GM18867 (cell line): ENCODE measurements around the gene IFTAP.
"Not testable (repeated sequence)": the region's sequence is repeated elsewhere in the genome, so short reads cannot be mapped to it uniquely, and the experiment has no call there.

Experiments used
- ATAC-seq: cut with Tn5 transposase; IDR thresholded peaks from one replicate; pipeline ENCODE4 v1.9.1; 2021; ENCODE audit warnings: mild to moderate bottlenecking, moderate library complexity; ENCODE audit not compliant: unreplicated experiment

Gene IFTAP, protein sequence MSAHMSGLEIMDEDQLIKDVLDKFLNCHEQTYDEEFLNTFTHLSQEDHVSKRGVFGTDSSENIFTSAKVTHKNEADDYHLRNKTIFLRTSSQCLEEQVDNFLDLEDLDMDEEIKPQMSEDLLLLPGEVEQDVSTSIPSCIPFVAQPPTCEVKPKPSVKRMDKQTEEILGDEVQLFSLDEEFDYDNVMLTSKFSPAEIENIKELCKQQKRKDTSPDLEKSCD

DNA sequence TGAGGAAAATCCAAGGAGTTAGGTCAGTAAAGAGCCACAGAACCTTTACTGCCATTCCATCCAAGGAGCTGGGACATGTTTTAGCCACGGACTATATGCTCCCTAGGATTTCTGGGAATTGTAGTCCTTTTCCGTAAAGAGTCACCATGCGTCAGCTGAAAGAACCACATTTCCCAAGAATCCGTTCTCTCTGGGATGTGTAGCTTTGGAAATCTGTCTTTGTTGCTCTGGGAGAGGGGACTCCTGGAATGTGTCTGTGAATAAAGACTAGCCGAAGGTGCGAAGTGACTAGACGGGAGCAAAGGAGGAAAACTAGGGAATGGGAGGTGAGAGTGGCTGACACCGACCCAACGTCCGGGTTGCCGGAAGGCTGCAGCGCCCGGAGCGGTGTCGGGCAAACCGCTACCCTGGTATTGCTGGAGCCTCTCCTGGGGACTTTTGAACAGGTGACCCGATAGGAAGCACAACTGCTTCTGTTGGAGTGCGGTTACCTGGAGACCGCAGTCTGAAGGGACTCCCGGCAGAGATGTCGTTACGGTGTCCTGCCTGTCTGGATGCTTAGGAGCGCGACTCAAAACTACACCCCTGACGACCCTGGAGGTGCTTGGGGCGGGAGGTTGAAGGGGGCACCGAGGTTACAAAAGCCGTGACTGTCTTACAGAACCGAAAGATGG is at the start of gene IFTAP:
TSS of gene IFTAP (plus strand) at position 187 of the 674 bp plus-strand sequence. CDS start 15,602 bp downstream, outside the sequence.
- ATAC-seq: peak; percentile 65

DNA sequence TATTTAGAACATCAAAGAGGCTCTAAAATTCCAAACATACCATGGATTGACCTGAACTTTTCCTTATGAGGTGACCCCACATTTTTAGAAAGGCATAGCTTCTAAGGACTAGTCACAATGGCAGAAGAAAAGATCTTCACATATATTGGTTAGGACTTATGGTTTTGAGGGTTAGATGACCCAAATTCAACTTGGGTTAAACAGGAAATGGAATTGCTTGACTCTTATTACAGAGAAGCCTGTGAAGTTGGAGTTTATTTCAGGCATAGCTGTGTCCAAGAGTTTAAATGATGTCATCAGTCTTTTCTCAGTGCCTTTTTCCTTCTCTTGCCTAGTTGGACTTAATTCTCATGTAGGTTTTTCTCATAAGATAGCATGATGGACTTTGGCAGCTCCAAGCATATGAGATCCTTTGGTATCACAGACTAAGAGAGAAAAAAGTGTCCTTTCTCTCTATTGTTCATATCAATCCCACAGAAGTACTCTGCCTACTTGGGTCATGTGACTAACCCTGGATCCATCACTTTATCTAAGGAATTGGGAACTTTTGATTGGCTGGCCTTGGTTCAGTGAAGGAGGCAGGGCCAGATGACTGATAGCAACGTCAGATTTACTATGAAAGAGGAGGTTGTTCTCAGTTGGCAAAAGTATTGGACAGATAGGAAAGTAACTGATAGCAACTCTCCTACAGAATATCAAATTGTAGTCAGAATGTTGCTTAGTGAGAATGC is 43.8 kb upstream of the IFTAP start:
- ATAC-seq: no peak

DNA sequence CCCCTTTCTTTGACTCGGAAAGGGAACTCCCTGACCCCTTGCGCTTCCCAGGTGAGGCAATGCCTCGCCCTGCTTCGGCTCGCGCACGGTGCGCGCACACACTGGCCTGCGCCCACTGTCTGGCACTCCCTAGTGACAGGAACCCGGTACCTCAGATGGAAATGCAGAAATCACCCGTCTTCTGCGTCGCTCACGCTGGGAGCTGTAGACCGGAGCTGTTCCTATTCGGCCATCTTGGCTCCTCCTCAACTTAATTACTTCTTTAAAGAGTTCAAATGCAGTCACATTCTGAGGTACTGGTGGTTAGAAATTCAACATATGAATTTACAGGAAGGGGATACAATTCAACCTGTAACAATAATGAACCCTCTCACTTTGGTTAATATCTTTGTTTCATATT is 36.9 kb upstream of the IFTAP start:
- not testable (repeated sequence) for ATAC-seq

DNA sequence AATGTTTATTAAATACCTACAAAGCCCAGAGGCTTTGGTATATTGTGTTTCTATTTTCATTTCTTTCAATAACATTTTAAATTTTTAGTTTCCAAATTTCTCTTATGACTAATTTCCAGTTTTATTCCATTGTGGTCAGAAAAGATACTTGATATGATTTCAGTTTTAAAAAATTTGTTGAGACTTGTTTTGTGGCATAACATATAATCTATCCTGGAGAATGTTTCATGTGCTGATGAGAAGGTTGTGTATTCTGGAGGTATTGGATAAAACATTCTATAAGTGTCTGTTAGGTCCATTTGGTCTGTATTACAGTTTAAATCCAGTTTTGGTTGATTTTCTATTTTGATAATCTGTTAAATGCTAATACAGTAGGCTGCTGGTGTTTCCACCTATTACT is 36.3 kb upstream of the IFTAP start:
- ATAC-seq: no peak

DNA sequence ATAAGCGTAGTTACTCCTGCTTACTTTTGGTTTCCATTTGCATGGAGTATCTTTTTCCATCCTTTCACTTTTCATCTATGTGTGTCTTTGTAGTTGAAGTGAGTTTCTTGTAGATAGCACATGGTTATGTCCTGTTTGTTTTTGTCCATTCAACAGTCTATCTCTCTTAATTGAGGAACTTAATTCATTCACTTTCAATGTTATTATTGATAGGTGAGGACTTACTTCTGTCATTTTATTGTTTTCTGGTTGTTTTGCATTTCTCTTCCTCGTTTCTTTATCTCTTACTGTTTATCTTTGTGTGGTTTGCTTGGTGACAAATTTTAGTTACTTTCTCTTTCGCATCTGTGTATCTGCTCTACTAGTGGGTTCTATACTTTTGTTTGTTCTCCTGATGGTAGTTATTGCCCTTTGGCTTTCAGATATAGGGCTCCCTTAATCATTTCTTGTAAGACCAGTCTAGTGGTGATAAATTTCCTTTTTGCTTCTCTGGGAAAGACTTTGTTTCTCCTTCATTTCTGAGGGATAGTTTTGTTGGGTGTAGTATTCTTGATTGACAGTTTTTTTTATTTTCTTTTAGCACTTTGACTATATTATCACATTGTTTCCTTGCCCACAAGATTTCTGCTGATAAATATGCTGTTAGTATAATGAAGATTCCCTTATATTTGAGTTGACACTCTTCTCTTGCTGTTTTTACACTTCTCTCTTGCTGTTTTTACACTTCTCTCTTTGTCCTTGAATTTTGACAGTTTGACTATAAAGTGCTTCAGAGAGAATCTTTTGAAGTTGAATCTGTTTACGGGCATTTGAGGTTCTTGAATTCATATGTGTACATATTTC is 35.5 kb upstream of the IFTAP start:
- peak; percentile 99 for ATAC-seq

DNA sequence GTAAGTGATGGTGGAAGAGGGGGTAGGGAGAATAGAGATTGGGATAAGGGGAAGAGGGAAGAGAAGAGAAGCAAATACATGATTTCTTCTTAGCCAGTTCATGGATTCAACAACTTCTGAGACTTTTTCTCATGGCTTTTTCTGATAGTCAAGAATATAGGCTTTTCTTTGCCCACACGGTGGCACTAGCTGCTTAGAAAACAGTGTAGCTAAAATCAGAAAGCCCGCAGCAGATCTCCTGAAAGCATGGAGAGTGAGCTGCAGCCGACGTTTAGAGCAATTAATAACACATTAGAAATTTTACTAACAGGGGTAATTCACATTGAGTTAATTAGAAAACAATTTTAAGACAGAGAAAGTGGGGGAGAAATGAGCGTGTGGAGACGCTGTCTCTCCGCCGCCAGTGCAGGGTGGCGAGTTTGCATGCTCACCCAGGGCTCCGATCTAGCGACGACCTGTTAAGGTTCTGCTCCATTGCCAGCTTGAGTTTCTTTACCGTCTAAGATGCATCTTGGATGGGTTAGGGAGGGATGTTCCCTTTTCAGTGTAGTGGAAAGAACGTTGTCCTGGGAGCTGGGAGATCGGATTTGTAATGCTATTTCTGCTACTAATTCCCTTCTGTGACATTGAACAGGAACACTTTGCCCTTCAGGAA is 29.8 kb upstream of the IFTAP start:
- ATAC-seq: peak; percentile 68

DNA sequence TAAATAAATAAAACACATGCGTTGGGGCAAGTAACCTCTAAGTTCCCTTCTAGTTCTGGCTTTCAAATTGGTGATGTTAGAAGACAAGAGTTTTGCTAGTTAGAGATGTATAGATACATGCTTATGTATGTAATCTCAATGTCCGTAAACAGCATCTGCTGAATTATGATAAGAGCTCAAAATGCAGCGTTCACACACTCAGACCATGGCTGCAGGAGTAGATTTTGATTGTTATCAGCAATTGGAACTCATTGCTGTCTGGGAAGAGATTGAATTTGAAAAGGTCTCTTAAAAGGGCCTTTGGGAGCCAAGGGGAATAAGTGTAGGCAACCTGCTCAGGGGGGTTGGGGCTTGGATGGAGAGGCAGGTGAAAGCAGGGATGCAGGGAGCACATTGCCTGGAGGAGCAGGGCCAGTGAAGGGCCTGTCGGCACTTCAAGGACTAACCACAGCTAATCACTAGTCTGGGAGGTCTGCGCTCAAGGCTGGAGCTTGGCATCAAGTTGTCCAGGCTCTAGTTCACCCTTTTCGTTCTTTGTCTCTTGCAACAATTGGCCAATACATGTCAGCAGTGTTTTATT is 29.2 kb upstream of the IFTAP start:
- ATAC-seq: no peak

DNA sequence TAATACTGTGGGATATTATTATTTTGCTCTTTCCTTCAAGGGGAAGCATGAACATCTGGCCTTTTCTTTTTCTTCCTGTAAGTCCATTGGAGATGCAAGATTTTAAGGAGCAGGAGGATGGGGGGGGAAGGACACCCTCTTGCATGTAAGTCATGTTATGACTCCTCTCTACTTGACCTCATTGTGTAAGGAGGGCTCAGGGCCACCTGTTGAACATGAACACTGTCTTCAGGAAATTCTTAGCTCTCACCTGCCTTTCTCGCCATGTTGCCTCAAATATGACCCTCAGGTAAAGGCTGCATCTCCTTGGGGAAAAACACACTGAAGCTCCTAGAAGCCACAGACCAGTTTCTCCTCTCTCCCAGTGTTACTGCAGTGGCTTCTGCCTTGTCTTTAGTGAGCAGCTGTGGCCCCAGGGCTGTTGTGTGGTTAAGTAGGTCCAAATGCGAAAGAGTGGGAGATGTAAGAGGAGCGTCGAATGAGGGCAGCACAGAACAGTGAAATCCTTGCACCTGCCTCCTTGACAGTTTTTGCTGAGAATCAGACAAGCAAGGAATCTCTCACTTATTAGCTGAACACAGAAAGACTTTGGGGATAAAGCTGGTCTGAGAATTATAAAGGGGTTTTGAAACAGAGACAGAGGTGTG is 27.8 kb upstream of the IFTAP start:
- ATAC-seq: no peak

DNA sequence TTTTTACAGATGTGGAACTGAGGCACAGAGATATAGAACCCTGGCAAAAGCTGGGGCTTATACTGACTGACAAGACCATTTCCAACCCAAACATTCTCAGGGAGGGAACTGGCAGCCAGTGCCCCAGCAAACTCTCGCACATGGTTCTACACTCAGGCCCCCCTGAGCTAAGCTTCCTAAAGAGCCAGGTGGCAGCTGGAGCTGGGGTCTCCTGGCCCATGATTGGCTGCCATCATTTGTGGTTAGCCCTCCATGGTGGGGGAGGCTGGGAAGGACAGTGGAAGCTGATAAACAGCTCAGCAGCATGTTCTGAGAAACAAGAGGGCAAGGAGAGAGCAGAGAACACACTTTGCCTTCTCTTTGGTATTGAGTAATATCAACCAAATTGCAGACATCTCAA is 26.6 kb upstream of the IFTAP start, which contains the start of gene RAG1:
TSS of gene RAG1 (plus strand) at position 314 of the 400 bp plus-strand sequence. CDS start 5,298 bp downstream, outside the sequence.
- no peak for ATAC-seq

DNA sequence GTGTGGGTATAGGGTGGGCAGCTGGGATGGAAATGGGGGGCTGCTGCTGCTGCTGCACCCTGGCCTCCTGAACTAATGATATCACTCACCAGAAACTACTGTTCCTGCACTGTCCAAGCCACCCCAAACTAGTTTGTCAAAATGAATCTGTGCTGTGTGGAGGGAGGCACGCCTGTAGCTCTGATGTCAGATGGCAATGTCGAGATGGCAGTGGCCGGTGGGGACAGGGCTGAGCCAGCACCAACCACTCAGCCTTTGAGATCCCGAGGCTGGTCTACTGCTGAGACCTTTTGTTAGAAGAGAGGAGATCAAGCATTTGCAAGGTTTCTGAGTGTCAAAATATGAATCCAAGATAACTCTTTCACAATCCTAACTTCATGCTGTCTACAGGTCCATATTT is 25.2 kb upstream of the IFTAP start:
- ATAC-seq: no peak

DNA sequence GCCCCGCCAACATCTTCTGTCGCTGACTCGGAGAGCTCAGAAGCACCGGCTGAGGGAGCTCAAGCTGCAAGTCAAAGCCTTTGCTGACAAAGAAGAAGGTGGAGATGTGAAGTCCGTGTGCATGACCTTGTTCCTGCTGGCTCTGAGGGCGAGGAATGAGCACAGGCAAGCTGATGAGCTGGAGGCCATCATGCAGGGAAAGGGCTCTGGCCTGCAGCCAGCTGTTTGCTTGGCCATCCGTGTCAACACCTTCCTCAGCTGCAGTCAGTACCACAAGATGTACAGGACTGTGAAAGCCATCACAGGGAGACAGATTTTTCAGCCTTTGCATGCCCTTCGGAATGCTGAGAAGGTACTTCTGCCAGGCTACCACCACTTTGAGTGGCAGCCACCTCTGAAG is 19.8 kb upstream of the IFTAP start:
- no peak for ATAC-seq

DNA sequence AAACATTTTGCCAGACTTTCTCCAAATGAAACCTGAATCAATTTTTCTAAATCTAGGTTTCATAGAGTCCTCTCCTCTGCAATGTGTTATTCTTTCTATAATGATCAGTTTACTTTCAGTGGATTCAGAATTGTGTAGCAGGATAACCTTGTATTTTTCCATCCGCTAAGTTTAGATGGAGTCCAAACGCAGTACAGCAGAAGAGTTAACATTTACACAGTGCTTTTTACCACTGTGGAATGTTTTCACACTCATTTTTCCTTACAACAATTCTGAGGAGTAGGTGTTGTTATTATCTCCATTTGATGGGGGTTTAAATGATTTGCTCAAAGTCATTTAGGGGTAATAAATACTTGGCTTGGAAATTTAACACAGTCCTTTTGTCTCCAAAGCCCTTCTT is 16.9 kb upstream of the IFTAP start:
- ATAC-seq: no peak

DNA sequence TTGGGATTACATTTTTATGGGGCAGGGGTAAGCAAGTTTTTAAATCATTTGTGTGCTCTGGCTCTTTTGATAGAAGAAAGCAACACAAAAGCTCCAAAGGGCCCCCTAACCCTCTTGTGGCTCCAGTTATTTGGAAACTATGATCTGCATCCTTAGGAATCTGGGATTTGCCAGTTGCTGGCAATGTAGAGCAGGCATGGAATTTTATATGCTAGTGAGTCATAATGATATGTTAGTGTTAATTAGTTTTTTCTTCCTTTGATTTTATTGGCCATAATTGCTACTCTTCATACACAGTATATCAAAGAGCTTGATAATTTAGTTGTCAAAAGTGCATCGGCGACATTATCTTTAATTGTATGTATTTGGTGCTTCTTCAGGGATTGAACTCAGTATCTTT is 16.4 kb upstream of the IFTAP start:
- no peak for ATAC-seq

DNA sequence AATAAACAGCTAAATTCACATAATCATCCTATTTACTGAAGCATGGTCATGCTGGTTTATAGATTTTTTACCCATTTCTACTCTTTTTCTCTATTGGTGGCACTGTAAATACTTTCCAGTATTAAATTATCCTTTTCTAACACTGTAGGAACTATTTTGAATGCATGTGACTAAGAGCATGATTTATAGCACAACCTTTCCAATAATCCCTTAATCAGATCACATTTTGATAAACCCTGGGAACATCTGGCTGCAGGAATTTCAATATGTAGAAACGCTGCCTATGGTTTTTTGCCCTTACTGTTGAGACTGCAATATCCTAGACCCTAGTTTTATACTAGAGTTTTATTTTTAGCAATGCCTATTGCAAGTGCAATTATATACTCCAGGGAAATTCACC is 15.8 kb upstream of the IFTAP start:
- ATAC-seq: no peak

DNA sequence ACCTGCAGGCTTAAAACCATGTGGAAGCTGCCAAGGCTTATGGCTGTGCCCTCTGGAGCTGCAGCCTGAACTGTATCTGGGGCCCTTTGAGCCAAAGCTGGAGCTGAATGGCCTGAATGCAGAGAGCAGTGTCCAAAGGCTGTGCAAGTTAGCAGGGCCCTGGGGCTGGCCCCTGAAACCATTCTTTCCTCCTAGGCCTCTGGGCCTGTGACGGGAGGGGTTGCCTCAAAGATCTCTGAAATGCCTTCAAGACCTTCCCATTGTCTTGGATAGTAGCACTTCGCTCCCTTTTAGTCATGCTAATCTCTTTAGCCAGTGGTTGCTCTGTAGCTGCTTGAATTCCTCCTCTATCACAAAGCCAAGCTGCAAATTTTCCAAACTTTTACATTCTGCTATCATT is 12.8 kb upstream of the IFTAP start:
- no peak for ATAC-seq

DNA sequence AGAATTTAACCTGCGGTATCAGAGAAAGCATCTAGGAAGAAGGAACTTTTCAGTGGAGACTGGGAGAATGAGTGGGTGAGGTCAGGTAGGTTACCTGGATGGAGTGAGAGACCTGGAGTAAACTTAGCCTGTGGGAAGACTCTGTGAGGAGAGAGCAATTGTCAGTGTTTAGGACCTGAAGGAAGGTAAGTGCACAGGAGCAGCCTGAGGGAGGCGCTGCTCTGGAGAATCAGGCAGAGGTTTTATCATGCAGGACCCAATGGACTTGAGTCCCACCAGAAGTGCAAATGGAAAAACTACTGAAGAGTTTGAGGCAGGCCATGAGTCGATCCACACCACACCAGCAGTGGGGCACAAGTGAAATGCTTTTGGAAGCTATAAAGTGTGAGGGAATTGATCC is 10.6 kb upstream of the IFTAP start:
- ATAC-seq: no peak

DNA sequence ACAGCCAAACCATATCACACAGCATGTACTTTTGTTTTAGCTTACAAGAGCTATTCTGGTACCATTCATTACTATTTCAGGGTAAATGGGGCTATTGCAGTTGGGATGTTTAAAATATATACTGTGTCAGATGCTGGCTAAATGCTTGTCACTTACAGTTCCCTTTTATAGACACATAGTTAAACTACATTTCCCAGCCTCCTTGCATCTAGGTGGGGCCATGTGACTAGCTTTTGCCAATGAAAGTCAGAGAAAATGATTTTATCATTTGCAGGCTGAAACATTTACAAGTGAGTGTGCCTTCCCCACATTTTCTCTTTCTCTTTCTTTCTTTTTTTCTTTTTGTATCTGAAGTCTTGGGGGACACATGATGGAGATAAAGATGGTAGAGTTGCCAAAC is 7.8 kb upstream of the IFTAP start:
- peak; percentile 71 for ATAC-seq

DNA sequence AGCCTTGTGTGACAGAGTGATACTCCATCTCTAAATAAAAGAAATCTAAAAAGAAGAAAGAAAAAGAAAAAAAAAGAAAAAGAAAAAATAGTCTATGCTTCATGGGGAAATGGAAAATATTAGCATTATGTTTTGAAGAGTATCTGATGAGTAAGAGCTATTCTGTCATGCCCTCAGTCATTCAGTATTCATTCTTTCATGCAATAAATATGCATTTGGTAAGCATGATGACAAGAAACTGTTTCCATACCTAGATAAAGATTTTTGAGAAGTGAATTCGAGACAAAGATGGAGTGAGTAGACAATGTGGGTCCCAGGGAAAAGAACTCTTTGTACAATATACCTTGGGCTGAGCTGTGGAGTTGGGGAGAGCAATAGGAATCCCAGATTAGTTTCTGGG is 6.2 kb upstream of the IFTAP start:
- ATAC-seq: no peak

DNA sequence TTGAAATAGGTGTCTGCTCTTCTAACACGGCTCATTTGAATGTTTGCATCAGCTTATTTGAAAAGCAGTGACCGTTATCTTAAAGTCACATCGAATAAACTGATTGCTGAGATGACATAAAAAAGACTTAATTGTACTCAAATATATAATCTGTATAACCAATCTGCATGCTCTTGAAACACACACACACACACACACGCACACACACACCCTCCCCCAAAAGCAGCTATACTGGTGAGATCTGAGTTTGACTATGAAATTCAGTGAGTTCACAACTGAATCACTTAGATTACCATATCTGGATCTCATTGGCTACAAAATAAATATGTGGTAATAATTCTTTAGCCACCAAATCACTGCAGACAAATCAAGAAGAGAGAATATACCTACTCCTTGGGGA is 3.8 kb upstream of the IFTAP start:
- no peak for ATAC-seq

DNA sequence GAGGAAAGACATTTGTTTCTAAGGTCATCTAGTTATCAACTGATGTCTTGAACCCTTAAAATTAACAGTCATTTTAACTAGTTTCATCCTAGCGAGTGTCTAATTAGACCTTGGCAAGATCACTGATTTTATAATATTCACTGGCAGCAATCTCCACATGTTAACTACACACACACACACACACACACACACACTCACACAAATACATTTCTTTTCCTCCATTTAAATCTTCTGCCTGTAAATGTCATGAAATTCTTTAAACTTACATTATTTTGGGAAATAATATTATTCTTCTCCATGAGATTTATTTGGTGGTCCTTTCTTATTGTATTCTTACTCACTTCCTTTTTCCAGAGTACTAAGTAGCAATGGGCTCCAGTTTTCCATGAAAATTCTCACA is 2.9 kb upstream of the IFTAP start:
- no peak for ATAC-seq
